Stimulated activated CD8-positive, alpha-beta memory T cell treated with anti-CD3 and anti-CD28 coated beads, Interleukin-15, amount 100 ng/mL, for 1 hour (primary cell): Measurements from ENCODE around the gene IGSF21.

Experiments
- DNase-seq: peaks from one replicate; pipeline ENCODE4 v3.0.0-alpha.2; 2020; ENCODE audit warnings: low read depth

Gene IGSF21

DNA sequence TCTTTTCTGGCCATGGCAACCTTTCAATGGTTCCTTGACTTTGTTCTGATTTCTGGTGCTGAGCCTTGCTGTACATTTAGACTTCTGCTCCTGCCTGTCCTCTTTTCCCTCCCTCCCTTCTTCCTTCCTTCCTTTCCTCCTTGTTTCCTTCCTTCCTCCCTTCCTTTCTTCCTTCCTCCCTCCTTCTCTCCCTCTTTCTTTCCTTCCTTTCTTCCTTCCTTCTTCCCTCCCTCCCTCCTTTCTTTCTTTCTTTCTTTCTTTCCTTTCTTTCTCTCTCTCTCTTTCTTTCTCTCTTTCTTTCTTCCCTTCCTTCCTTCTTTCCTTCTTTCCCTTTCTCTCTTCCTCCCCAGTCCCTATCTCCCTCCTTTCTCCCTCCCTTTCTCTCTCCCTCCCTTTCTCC, 10.4 kb upstream of the IGSF21 start:
- DNase-seq, result no peak

DNA sequence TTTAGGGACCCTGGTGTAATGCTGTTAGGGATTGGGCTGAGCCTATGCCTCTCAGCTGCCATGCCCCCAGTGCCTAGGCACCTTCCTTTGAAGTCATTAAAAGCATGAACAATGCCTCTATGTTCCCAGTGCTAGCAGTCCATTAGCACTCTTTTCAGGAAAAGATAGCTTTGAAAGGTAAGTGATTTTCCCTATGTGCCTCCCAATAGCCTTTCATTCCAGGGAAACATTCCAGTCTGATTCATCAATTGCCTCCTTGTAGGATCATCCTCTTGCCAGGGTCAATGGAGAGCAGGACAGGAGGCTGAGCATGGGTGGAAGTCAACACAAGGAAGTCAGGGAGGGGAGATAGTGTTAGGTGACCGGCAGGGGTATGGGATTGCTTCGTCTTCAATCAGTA, 8.6 kb upstream of the IGSF21 start:
- DNase-seq, result no peak

DNA sequence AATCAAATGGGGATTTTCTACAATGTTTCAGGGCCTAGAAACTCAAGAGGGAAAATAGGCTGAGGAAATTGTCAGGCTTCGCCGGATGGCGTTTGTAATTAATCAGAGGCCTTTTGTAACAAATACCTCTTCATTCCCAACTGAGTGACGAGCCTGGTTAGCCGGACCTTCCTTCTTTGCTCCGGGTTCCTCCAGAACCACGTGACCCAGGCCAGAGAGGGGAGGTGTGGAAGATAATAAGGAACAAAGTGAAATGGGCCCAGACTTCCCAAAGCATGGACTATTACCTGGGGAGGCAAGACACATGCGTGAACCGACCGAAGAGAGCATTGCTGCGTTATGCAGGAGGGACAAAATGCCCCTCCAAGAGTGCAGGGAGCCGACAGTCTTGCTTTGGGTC, 7.5 kb upstream of the IGSF21 start:
- DNase-seq, result no peak

DNA sequence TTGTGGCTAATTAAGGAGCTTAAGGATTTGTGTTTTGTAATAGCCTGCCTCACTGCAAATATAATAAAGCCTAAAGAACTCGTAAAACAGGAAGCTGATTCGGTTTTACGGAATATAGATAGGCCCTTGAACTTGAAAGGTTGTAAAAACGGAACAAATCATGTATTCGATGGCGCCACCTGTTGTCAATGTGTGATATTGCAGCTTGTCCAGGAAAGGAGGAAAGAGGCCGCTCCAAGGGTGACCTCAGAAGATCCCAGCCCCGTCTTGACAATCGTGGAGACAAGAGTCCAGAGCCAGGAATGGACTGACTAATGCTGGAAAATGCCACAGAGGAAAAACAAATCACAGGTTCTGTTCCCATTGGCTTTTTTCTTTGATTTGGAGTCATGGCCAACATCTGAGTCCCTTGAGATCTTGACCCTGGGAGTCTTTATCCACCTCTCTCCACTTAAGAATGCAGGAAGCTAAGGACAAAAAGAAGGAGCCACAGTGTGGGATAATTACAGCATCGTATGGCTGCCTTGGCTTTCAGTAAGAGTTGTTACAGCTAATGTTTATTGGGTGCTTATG, 7.0 kb upstream of the IGSF21 start:
- peak; percentile 20 for DNase-seq

DNA sequence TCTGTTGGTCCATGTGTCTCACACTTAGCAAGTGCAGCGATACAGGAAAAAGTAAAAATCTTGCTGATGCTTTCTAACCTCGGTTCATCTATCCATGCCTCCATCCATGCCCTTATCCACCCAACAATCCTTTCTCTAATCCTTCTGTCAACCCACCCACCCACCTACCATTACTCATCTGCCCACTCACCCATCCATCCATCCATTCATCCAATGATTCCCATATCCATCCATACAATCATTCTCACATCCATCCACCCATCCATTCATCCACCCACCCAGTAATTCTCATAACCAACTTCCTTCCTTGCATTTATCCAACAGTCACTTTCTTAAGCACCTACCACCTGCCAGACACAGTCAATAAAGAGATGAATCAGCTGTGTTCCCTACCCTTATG, 6.1 kb upstream of the IGSF21 start:
- no peak for DNase-seq

DNA sequence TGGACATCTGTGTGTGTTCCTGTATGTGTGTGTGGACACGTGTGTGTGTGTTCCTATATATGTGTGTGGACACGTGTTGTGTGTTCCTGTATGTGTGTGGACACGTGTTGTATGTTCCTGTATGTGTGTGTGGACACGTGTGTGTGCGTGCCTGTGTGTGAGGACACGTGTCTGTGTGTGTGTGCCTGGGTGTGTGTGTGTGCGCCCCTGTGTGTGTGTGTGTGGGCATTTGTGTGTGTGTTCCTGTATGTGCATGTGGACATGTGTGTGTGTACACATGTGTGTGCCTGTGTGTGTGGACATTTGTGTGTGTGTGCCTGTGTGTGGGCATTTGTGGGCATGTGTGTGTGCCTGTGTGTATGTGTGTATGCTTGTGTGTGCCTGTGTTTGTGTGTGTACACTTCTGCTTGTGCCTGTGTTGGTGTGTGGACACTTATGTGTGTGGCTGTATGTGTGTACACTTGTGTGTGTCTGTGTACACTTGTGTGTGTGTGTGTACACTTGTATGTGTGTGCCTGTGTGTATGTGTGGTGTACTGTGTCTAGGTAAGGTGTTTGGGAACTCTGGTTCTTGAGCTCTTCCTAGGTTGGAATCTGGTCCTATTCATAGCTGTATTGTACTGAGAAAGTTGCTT, 3.7 kb upstream of the IGSF21 start:
- no peak for DNase-seq

DNA sequence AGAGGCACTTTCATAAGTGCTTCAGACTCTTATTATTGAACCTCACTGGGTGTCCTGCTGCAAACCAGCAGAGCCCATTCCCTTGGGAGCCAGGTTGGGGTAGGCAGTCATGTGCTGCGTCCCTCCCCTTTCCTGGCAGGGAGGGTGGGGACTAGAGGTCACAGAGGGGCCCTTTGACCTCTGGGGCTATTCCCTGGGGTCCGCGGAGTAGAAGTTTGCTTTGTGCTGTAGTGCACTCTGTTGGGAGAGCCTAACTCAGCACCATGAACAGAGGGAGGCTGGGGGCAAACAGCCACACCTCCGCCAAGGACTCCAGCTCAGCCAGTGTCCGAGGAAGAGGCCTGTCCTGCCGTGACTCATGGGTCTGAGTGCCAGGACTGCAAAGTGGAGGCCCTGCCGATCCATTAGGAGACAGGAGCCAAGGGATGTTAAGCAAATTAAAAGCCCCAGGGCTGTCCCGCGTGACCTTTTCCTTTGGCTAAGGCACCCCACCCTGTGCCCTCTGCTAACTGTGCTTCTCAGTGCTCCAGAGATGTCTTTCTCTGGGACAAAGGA, 3.0 kb upstream of the IGSF21 start:
- DNase-seq, result no peak

DNA sequence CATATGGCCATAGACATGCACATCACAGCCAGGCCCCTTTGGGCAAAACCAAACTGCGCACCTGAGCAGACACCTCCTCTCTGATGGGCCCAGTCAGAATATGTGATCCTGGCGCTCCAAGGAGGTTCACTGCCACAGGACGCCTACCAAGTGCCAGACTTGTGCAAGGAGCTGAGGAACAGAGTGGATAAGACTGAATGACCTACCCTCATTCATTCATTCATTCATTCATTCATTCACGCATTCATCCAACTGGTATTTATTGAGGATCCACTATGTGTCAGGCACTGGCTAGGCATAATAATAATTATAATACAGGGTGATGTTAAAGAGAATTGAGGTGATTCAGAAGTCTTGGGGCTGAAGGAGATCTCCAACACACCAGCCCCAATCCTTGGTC, 2.4 kb upstream of the IGSF21 start:
- DNase-seq, result no peak

DNA sequence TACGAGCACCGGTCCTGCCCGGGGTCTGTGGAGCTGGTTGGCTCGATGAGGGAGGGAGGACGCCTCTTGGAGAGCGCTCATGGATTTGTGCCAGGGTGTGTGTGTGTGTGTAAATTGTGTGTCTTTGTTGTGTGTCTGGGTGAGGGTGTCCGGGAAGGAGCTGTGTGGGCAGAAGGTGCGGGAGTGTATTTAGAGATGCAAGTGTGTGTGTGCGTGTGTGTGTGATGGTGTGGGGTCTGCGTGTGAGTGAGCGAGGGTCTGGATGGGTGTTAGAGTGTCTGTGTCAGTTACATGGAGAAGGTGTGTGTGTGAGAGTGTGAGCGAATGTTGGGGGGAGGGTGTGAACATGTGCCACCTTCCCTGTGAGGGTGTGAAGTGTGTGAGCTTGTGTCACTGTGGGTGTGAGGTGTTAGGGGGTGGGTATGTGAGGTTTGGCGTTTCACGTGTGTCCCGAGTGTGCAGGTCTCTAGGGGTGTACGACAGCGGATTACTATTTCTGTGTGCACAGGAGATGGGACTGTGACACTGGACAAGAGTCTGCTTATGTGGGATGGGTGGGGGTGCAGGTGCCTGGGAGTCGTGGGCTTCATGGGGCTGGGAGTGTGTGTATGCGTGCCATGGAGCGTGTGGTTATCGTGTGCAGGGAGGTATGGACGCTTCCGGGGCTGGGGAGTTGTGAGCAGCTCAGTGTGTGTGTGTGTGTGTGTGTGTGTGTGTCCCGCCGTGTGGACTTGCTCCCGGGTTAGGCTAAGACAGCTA, 880 bp downstream of the IGSF21 start:
- no peak for DNase-seq

DNA sequence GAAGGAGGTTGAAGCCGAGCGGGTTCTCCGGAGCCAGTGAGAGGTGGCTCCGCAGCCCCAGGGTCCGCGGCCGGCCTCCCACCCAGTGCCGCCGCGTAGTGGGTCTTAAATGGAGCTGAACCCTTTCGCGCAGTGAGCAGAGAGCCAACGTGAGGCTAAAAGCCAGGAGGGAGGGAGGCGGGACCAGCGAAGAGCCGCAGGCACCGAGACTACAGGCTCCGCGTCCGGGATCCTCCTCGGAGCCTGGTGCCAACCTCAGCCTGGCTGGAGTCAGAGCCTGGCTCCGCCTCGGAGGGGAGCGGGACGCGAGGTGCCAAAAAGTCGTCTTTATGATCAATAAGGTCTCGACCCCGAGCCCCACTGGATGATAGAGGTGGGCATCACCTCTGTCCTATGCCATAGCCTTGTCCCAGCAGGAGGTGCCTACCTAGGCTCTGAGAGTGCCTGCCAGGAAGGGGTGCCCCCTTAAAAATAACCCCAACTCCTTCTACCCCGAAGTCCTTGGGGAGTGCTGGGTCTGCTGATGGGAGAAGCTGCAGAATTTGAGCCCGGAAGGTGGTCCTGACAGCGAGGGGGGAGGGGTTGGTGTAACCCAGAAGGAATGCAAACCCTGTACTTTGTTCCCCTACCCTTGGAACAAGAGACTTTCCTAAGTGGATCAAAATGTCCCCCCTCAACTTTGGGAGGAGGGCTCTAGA, 1.6 kb downstream of the IGSF21 start:
- no peak for DNase-seq

DNA sequence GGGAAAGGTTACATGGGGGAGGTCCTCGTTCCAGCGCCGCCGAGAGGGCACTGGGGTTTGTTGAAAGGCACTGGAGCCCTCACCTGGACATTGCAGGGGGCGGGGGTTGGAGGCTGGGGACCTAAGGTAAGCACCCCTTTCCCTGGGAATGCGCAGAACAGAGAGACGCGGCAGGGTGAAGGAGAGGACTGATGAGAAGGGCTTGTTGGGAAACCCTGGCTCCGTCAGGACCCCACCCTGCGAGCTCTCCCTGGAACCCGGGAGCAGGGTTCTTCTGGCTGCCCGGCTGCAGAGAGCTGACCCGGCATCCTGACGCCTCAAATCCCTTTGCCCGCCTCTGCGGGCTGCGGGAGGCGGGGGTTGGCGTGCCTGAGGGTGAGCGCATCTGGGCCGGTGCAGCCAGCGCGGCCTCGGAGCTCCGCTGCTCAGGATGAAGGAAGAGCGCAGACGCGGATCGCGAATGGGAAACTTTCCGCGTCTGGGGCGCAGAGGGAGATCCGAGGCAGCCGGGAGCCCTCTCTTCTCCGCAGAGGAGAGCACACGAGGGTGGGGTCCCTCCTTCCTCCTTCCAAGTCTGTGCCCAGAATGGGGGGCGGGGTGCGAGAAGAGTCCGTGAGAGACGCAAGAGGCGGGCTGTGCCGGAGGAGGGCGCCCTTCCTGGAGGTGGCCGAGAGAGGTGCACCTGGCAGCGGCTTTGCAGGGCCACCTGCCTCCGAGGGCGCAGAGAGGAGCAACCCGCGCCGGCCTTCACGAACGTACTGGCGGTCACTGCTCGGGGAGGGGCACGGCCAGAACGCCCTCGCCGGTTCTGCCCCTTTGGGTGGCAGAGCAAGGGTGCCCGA, 2.4 kb downstream of the IGSF21 start:
- DNase-seq, result no peak

DNA sequence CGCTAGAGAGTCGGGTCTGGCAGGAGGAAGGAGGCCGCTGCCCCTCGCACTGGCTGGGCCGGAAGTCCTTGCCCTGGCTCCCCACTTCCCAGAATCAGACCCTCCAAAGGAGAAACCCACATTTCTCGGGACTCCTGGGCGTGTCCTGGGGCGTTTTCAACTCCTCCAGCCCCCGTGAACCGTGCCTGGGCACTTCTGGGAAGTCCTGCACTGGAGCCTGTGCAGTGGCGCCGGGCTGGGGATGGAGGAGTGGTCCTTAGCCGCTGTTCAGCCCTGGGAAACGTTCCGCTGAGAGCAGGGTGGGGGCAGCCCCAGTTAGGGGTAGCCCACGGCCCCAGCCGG, 3.0 kb downstream of the IGSF21 start:
- DNase-seq, result no peak

DNA sequence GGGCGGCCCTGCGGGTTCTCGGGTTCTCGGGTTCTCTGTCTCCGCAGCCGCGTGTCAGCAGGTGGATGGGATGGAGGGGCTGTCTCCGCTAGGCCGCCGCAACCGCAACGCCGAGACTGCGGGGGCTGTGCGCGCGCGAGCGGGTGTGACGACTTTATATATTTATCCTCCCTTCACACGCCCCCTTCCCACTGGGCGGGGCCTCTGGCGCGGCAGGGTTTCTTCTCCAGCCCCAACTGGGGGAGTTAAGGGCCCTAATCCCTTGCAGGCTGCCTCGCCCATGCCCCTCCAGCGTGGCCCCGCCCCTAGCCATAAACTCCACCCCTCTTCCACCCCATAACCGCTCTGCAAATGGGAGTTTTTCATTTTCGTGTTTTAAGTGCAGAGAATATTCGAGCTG, 3.4 kb downstream of the IGSF21 start:
- no peak for DNase-seq

DNA sequence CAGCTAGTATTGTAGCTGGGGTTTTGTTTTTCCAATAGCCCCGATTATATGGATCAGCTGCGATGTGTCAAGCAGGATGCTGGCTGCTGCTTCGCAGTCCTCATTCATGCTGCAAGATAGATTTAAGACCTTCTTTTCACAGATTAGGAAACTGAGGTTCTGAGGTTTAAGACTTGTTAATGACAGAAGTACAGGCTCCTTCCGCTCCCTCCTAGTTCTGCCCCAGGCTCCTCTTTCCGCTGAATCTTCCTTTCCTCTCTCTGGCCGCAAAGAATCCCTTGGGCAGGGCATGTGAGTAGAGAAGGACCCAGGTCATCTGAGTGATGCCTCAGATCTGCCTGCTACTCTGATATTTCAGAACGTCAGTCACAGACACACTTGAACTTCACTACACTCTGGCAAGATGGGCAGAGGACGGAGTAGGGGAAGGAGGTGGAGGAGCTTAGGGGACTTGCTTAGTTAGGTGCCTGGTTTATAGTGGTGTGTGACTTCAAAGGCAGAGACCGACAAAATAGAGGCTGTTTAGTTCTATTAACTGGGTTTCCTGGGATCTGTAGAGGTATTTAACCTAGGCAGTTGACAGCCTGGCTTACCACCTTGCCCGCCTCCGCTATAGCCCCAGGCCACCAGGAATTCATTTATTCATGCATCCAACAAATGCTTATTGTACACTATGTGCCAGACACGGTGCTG, 4.2 kb downstream of the IGSF21 start:
- DNase-seq, result no peak

DNA sequence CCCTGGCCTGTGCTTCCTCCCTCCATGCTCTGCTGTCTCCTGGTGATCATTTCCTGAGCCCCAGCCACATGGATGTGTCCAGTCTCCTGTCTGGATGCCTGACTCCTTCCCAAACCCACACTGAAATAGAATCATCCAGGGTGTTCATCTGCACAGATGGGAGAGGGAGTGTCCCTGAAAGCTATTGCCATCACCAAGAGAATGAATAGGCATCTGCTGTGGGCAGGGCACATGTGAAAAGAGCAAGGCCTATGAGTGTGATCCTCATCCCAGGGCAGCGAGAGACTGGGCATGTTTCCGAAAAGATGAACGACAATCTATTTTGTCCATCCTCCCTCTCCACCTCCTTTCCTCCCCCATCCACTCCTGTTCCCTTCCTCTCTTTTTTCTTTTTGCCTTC, 5.0 kb downstream of the IGSF21 start:
- DNase-seq, result no peak

DNA sequence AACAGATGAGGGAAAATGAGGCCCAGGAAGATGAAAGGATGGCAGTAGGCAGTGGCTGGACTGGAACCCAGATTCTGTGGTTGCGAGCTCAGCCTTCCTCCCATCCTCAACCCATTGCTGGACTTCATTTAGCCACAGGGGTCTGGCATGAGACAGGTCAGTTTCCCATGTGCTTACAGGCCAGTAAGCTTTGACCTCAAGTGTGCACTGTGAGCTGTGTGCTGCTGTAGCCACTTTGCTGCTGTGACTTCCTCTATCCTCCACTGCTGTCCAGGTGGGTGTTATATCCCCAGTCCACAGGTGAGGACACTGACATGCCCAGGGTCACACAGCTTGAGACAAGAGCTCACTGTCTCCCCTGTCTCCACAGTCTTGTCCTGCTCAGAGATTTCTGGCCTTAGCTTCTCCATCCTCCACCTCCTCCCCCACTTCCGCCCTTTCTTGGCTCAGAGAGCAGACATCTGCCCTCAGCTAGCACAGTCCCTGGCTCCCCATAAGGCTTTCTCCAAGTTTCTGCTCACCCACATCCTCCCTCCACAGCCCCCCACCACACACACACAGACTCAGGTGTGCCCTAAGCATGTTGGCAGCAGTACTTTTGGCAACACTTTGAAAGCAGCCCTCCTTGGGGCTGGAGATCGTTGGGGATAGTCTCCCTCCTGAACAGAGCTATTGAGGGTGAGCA, 7.3 kb downstream of the IGSF21 start:
- no peak for DNase-seq

DNA sequence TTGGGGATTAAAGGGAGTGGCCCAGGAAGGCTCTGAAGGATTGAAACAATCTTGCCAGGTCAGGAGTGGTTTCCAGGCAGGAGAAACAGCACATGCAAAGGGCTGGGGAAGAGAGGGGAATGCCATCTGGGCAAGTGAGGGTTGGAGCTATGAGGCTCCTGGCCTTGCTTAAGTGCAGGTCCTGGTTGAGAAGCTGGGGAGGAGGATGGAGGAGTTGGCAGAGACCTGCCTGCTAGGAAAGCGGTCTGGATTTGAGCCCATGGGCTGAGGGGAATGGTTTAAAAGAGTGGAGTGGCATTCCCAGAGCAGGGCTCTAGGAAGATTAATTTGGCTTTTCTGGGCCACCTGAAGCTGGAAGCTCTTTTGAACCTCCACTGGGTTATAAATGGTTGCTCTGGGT, 9.2 kb downstream of the IGSF21 start:
- no peak for DNase-seq

DNA sequence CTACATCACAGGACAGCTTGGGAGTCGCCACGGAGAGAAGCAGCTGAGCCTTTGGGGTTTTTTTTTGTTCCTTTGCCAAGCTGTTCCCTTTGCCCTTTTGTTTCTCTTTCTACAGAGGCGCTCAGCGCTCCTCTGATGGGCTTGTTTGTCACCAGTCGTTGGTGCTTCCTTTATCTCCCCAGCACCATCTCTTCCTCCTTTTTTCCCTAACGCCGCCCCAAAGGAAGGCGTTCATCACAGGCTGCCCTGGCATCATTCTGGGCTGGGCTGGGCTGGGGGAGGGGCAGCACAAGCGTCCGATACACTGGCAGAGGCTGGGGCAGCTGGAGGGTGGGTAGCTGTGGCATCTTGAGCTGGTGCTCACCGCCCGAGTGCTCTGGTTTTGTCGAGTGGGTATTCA, 10.5 kb downstream of the IGSF21 start:
- DNase-seq, result no peak

DNA sequence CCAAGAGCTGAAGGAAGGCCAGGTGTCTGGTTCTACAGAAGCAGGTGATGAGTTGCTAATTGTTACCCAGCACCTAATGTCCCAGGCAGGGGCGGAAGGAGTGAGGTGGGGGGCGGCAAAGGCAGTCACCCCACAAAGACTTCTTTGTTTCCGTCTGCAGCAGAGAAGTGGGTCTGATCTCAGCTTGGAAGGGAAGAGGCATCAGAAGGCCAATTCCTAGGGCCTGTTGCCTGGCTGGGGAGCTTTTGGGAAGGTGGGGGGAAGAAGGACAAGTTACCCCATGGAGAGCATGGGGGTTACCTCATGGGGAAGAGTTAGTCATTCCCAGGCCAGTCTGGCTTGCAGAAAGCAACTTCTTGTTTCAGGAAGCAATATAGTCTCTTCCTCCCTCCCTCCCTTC, 10.9 kb downstream of the IGSF21 start:
- no peak for DNase-seq

DNA sequence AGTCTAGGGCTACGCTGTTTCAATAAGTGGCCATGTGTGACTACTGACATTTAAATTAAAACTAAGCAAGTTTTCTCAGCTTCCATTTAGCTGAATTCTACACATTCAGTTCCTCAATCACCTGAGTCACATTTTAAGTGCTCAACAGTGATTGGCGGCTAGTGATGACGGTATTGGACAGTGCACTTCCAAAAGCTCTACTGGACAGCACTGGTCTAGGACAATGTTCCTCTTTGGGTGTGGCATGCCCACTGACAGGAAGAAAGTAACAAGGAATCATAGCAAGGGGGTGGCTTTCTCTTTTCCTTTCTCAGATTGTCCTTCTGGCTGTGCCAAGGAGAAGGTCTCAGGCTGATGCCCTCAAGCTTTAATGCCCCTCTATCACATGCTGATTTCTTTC, 11.7 kb downstream of the IGSF21 start:
- no peak for DNase-seq
